HCT116 (cell line): ENCODE data around the gene SANBR. TPM values are rescaled to one million over a fixed set of nuclear protein-coding genes. Genes with fewer than 3 reads are reported as not detected.

Experiments used
- ATAC-seq: fragments of 200-7000 bp; cut with Tn5 transposase; 2 replicates; pipeline ENCODE4 v1.9.1; 2020; ENCODE audit warnings: mild to moderate bottlenecking, moderate library complexity
- BruUV-seq: library from RNA; stranded (reverse); fragments of 400-500 nt; replicated peaks from 2 replicates; lab custom pipeline; 2021; lab: Mats Ljungman, UMichigan
- CTCF ChIA-PET: fragments of 300-600 bp; sonication (Branson Sonifier 250); formaldehyde crosslinking; loops from one replicate; lab custom pipeline; 2021; ENCODE audit warnings: antibody characterized with exemption; lab: Charles Lee
- POLR2A ChIA-PET: fragments of 300-600, 350-600 bp; sonication (Branson Sonifier 250); formaldehyde crosslinking; loops from one replicate; lab custom pipeline; 2021; ENCODE audit warnings: antibody characterized with exemption; lab: Charles Lee
- RAD21 ChIA-PET, 2 experiments: fragments of 300-600 bp; sonication (Branson Sonifier 250); formaldehyde crosslinking; loops; one replicate each; lab custom pipeline; 2023; ENCODE audit warnings: low total read pairs in 2 of 2; ENCODE audit not compliant: uncharacterized antibody in 2 of 2, unreplicated experiment in 2 of 2, low non-redundant PET in 1 of 2; lab: Charles Lee
- DNase-seq: peaks from one replicate; pipeline ENCODE4 v3.0.0-alpha.2; 2010; ENCODE audit warnings: low read depth, low spot score
- H2AFZ ChIP-seq: fragments of 200-600 bp; shearing (Covaris generic), sonication (generic); 2 replicates; pipeline ENCODE4 v1.6.1; 2017; ENCODE audit warnings: low read depth, mixed run types, mixed read lengths, antibody characterized with exemption, low read length; ENCODE audit not compliant: poor library complexity, severe bottlenecking
- H3K27ac ChIP-seq: 2 replicates; pipeline ENCODE4 v1.5.1; 2012; ENCODE audit warnings: low read depth, low read length
- H3K27me3 ChIP-seq: fragments of 200-600 bp; sonication (generic); 2 replicates; pipeline ENCODE4 v1.6.1; 2016; ENCODE audit warnings: mixed run types, low read length, mixed read lengths; ENCODE audit not compliant: insufficient read depth
- H3K36me3 ChIP-seq, 2 experiments: fragments of 200-500 bp in 1 of 2; fragments of 200-600 bp in 1 of 2; sonication (Bioruptor generic) in 1 of 2; sonication (generic) in 1 of 2; 2 replicates each; pipeline versions ENCODE4 v1.5.1 to v1.6.1; 2014 to 2016; ENCODE audit warnings: low read length in 2 of 2, inconsistent platforms in 1 of 2, mixed read lengths in 1 of 2, mixed run types in 1 of 2; ENCODE audit not compliant: insufficient read depth in 2 of 2, control insufficient read depth in 1 of 2
- H3K4me1 ChIP-seq, 2 experiments: fragments of 200-600 bp in 1 of 2; sonication (generic) in 1 of 2; 2 replicates each; pipeline versions ENCODE4 v1.5.1 to v1.6.1; 2012 to 2017; ENCODE audit warnings: low read length in 2 of 2, inconsistent platforms in 1 of 2, mild to moderate bottlenecking in 1 of 2, mixed read lengths in 1 of 2, mixed run types in 1 of 2, moderate library complexity in 1 of 2; ENCODE audit not compliant: insufficient read depth in 2 of 2, control insufficient read depth in 1 of 2
- H3K4me2 ChIP-seq: fragments of 200-600 bp; sonication (generic); 2 replicates; pipeline ENCODE4 v1.6.1; 2017; ENCODE audit warnings: mixed run types, low read length, mixed read lengths
- H3K4me3 ChIP-seq, 2 experiments: fragments of 200-600 bp in 1 of 2; sonication (generic) in 1 of 2; replicated peaks in 1 of 2; 2 replicates each; pipeline ENCODE4 v1.5.1; 2011 to 2016; ENCODE audit warnings: low read length in 2 of 2, control low read depth in 1 of 2, low read depth in 1 of 2, mild to moderate bottlenecking in 1 of 2, mixed read lengths in 1 of 2, mixed run types in 1 of 2
- H3K79me2 ChIP-seq: fragments of 200-600 bp; sonication (generic); 2 replicates; pipeline ENCODE4 v1.6.1; 2017; ENCODE audit warnings: mild to moderate bottlenecking, mixed run types, low read length, moderate library complexity, mixed read lengths; ENCODE audit not compliant: insufficient read depth
- H3K9ac ChIP-seq: fragments of 200-600 bp; sonication (generic); 2 replicates; pipeline ENCODE4 v1.6.1; 2016; ENCODE audit warnings: low read length, mixed read lengths
- H3K9me2 ChIP-seq: fragments of 200-600 bp; sonication (generic), shearing (Covaris generic); 2 replicates; pipeline ENCODE4 v1.6.1; 2017; ENCODE audit warnings: mixed run types, mild to moderate bottlenecking, moderate library complexity; ENCODE audit not compliant: insufficient read depth
- H3K9me3 ChIP-seq, 2 experiments: fragments of 200-500 bp in 1 of 2; fragments of 200-600 bp in 1 of 2; sonication (Bioruptor generic) in 1 of 2; sonication (generic) in 1 of 2; 2 replicates each; pipeline ENCODE4 v1.6.1; 2014 to 2017; ENCODE audit warnings: low read length in 2 of 2, mixed read lengths in 2 of 2, inconsistent platforms in 1 of 2, low read depth in 1 of 2, mild to moderate bottlenecking in 1 of 2, mixed run types in 1 of 2, moderate library complexity in 1 of 2; ENCODE audit not compliant: control insufficient read depth in 1 of 2, insufficient read depth in 1 of 2
- H4K20me1 ChIP-seq: fragments of 200-600 bp; sonication (generic), shearing (Covaris generic); 2 replicates; pipeline ENCODE4 v1.6.1; 2017; ENCODE audit warnings: mixed run types, mild to moderate bottlenecking, moderate library complexity; ENCODE audit not compliant: insufficient read depth
- CBX3 ChIP-seq: IDR thresholded peaks from 2 replicates; pipeline ENCODE4 v1.6.1; 2012; ENCODE audit warnings: low read depth
- CEBPB ChIP-seq: IDR thresholded peaks from 2 replicates; pipeline ENCODE4 v1.6.1; 2012; ENCODE audit warnings: low read depth
- EGR1 ChIP-seq: IDR thresholded peaks from 2 replicates; pipeline ENCODE4 v1.6.1; 2012; ENCODE audit warnings: low read depth
- ELF1 ChIP-seq: IDR thresholded peaks from 2 replicates; pipeline ENCODE4 v1.6.1; 2012; ENCODE audit warnings: low read depth, borderline replicate concordance
- EZH2 ChIP-seq: fragments of 200-600 bp; sonication (generic); IDR thresholded peaks from 2 replicates; pipeline ENCODE4 v1.6.1; 2017; ENCODE audit warnings: antibody characterized with exemption, mixed run types
- EZH2phosphoT487 ChIP-seq: fragments of 200-600 bp; IDR thresholded peaks from 2 replicates; pipeline ENCODE4 v1.6.1; 2018; ENCODE audit warnings: antibody characterized with exemption, borderline replicate concordance
- FOSL1 ChIP-seq: IDR thresholded peaks from 2 replicates; pipeline ENCODE4 v1.6.1; 2012; ENCODE audit warnings: low read depth
- JUND ChIP-seq: IDR thresholded peaks from 2 replicates; pipeline ENCODE4 v1.6.1; 2012
- POLR2A ChIP-seq: IDR thresholded peaks from 2 replicates; pipeline ENCODE4 v1.7.0; 2011; ENCODE audit warnings: borderline replicate concordance; ENCODE audit not compliant: insufficient read depth, insufficient read length; ENCODE audit errors: extremely low read depth
- POLR2AphosphoS5 ChIP-seq: IDR thresholded peaks from 2 replicates; pipeline ENCODE4 v1.6.1; 2011; ENCODE audit warnings: mild to moderate bottlenecking, low read depth, low read length, moderate library complexity
- RAD21 ChIP-seq: IDR thresholded peaks from 2 replicates; pipeline ENCODE4 v1.6.1; 2012; ENCODE audit warnings: low read depth, mild to moderate bottlenecking
- SIN3A ChIP-seq: IDR thresholded peaks from 2 replicates; pipeline ENCODE4 v1.6.1; 2012; ENCODE audit warnings: low read depth
- SRF ChIP-seq: IDR thresholded peaks from 2 replicates; pipeline ENCODE4 v1.6.1; 2012; ENCODE audit warnings: low read depth
- TCF7L2 ChIP-seq: IDR thresholded peaks from 2 replicates; pipeline ENCODE4 v1.7.0; 2011; ENCODE audit warnings: borderline replicate concordance, inconsistent platforms; ENCODE audit not compliant: insufficient read depth, insufficient read length; ENCODE audit errors: extremely low read depth
- ZFX ChIP-seq: fragments of 450-650 bp; IDR thresholded peaks from 2 replicates; pipeline ENCODE4 v1.6.1; 2017
- ZNF274 ChIP-seq: fragments of 200-500 bp; sonication (Bioruptor generic); IDR thresholded peaks from 2 replicates; pipeline ENCODE4 v1.6.1; 2014; ENCODE audit warnings: mild to moderate bottlenecking, low read depth, low read length, inconsistent platforms
- intact Hi-C: fragments of 100-400 bp; cut with micrococcal nuclease; formaldehyde crosslinking; loops from 2 replicates; pipeline ENCODE4 v1.10.0; 2022
- total RNA-seq: library from RNA; stranded (reverse); gene quantifications from one replicate; pipeline ENCODE4 v1.2.1, GENCODE V29; 2021; ENCODE audit not compliant: unreplicated experiment
- TF ChIP-seq, protein P1 (sequence below): IDR thresholded peaks from 2 replicates; pipeline ENCODE4 v1.6.1; 2012; ENCODE audit warnings: low read depth
- TF ChIP-seq, protein P2 (sequence below): IDR thresholded peaks from 2 replicates; pipeline ENCODE4 v1.6.1; 2011; ENCODE audit warnings: mild to moderate bottlenecking, low read length, moderate library complexity; ENCODE audit not compliant: insufficient replicate concordance; ENCODE audit errors: extremely low read depth

The SANBR gene
- total RNA-seq, 1 experiment from 2014 or later: 4.6 TPM

DNA sequence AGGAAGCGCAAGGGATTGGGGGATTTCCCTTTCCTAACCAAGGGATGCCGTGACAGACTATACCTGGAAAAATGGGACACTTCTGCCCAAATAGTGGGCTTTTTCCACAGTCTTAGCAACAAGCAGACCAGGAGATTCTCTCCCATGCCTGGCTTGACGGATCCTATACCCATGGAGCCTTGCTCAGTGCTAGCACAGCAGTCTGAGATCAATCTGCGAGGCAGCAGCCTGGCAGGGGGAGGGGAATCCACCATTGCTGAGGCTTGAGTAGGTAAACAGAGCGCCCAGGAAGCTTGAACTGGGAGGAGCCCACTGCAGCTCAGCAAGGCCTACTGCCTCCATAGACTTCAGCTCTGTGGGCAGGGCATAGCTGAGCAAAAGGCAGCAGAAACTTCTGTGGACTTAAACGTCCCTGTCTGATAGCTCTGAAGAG, 44.4 kb upstream of the SANBR start:
- H4K20me1 ChIP-seq: no peaks in the 10 kb centered on the region
- H3K4me3 ChIP-seq: no peak overlapping the region
- H3K9me3 ChIP-seq: no peaks in the 10 kb centered on the region
- POLR2A ChIA-PET: no interaction called here
- H3K9ac ChIP-seq: no peak overlapping the region
- no peak for DNase-seq
- H3K4me2 ChIP-seq: no peak overlapping the region
- H3K4me1 ChIP-seq: peaks cover 9 to 12% of the 10 kb centered on the region in 2 experiments
- no peaks in the 10 kb centered on the region for H3K9me2 ChIP-seq
- no peaks in the 10 kb centered on the region for H3K27me3 ChIP-seq
- no peak for ATAC-seq
- no peak overlapping the region for H2AFZ ChIP-seq
- no TSS peak for BruUV-seq
- TF ChIP-seq JUND: no peak
- no peak for TF ChIP-seq TCF7L2
- TF ChIP-seq SIN3A: no peak
- no peak for TF ChIP-seq ZFX
- no peak for TF ChIP-seq EGR1
- TF ChIP-seq CEBPB: no peak
- no peak for TF ChIP-seq ZNF274
- TF ChIP-seq ELF1: no peak
- TF ChIP-seq EZH2: no peak
- TF ChIP-seq POLR2A: no peak
- no peak for TF ChIP-seq FOSL1
- no peak for TF ChIP-seq POLR2AphosphoS5
- TF ChIP-seq, protein P1, sequence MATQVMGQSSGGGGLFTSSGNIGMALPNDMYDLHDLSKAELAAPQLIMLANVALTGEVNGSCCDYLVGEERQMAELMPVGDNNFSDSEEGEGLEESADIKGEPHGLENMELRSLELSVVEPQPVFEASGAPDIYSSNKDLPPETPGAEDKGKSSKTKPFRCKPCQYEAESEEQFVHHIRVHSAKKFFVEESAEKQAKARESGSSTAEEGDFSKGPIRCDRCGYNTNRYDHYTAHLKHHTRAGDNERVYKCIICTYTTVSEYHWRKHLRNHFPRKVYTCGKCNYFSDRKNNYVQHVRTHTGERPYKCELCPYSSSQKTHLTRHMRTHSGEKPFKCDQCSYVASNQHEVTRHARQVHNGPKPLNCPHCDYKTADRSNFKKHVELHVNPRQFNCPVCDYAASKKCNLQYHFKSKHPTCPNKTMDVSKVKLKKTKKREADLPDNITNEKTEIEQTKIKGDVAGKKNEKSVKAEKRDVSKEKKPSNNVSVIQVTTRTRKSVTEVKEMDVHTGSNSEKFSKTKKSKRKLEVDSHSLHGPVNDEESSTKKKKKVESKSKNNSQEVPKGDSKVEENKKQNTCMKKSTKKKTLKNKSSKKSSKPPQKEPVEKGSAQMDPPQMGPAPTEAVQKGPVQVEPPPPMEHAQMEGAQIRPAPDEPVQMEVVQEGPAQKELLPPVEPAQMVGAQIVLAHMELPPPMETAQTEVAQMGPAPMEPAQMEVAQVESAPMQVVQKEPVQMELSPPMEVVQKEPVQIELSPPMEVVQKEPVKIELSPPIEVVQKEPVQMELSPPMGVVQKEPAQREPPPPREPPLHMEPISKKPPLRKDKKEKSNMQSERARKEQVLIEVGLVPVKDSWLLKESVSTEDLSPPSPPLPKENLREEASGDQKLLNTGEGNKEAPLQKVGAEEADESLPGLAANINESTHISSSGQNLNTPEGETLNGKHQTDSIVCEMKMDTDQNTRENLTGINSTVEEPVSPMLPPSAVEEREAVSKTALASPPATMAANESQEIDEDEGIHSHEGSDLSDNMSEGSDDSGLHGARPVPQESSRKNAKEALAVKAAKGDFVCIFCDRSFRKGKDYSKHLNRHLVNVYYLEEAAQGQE: no peak
- TF ChIP-seq RAD21: no peak
- TF ChIP-seq SRF: no peak
- no peak for TF ChIP-seq CBX3
- TF ChIP-seq, protein P2, sequence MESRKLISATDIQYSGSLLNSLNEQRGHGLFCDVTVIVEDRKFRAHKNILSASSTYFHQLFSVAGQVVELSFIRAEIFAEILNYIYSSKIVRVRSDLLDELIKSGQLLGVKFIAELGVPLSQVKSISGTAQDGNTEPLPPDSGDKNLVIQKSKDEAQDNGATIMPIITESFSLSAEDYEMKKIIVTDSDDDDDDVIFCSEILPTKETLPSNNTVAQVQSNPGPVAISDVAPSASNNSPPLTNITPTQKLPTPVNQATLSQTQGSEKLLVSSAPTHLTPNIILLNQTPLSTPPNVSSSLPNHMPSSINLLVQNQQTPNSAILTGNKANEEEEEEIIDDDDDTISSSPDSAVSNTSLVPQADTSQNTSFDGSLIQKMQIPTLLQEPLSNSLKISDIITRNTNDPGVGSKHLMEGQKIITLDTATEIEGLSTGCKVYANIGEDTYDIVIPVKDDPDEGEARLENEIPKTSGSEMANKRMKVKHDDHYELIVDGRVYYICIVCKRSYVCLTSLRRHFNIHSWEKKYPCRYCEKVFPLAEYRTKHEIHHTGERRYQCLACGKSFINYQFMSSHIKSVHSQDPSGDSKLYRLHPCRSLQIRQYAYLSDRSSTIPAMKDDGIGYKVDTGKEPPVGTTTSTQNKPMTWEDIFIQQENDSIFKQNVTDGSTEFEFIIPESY: no peak
- no peak for TF ChIP-seq EZH2phosphoT487
- TF ChIP-seq, all 23 proteins: peak for 0
- CTCF ChIA-PET: no interaction called here
- RAD21 ChIA-PET: no interaction called here
- H3K27ac ChIP-seq: no peak overlapping the region
- no peaks in the 10 kb centered on the region for H3K36me3 ChIP-seq
- intact Hi-C loops: no loop called here
- peaks cover 52% of the 10 kb centered on the region for H3K79me2 ChIP-seq
